Subcutaneous abdominal adipose tissue (tissue), 5 donors: Measurements from ENCODE around the gene DET1.
"Not testable (repeated sequence)": the region's sequence is repeated elsewhere in the genome, so short reads cannot be mapped to it uniquely, and the experiment has no call there.

Experiments used
- H3K27ac ChIP-seq: one replicate; pipeline ENCODE4 v1.7.0; 2013; ENCODE audit warnings: low read depth, mild to moderate bottlenecking, inconsistent platforms, low read length, moderate library complexity
- H3K27me3 ChIP-seq, 5 donors: one replicate each; pipeline ENCODE4 v1.7.0; 2013; ENCODE audit warnings: low read length in 5 of 5, inconsistent platforms in 1 of 5; ENCODE audit not compliant: control insufficient read depth in 5 of 5, insufficient read depth in 4 of 5
- H3K36me3 ChIP-seq, 5 donors: one replicate each; pipeline ENCODE4 v1.7.0; 2013; ENCODE audit warnings: low read length in 5 of 5; ENCODE audit not compliant: control insufficient read depth in 5 of 5, insufficient read depth in 5 of 5
- H3K4me1 ChIP-seq, 5 donors: one replicate each; pipeline ENCODE4 v1.7.0; 2013; ENCODE audit warnings: low read length in 5 of 5, mild to moderate bottlenecking in 3 of 5, moderate library complexity in 1 of 5; ENCODE audit not compliant: control insufficient read depth in 5 of 5, insufficient read depth in 5 of 5
- H3K4me3 ChIP-seq, 5 donors: one replicate each; pipeline ENCODE4 v1.7.0; 2013; ENCODE audit warnings: low read length in 5 of 5, low read depth in 1 of 5
- H3K9ac ChIP-seq, 5 donors: one replicate each; pipeline ENCODE4 v1.7.0; 2013; ENCODE audit warnings: low read length in 5 of 5, mild to moderate bottlenecking in 4 of 5, moderate library complexity in 3 of 5
- H3K9me3 ChIP-seq, 5 donors: one replicate each; pipeline ENCODE4 v1.7.0; 2013; ENCODE audit warnings: low read length in 5 of 5; ENCODE audit not compliant: control insufficient read depth in 5 of 5
- donor health status: healthy.
- donor health status: healthy.
- donor health status: healthy.
- donor health status: healthy.
- donor health status: healthy.

DET1 gene

DNA sequence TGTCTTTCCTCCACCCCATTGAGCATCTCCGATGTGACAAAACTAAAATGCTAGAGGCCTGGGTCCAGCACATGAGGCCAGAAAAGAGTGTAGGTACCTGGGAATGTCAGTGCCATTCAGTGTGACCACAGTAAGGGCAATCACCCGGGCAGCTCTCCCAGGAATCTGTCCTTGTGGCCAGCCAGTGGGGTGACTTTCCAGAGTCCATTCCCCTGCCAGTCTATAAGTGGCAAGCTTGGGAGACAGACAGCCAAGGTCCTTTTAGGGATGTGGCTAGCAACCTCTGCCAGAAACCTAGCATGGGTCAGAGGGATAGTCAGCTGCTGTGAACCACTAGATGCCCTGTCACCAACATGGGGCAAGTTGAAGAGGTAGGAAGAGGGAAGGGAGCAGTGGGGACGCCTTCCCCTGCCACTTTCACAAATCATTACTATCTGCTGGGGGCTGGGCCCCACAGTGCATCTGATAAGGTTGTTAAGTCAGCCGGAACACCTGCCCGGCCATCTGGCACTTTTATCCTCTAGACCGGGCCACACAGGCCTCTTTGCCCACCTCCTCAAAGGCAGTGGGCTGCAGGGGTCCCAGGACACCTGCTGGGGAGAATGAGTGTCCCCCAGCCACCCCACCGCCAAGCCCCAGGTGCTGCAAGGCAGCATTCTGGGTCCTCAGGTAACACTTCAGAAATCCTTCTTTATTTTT lies 24.8 kb upstream of the DET1 start:
- H3K27ac ChIP-seq, result no peak overlapping the region
- no peak overlapping the region for H3K9ac ChIP-seq

DNA sequence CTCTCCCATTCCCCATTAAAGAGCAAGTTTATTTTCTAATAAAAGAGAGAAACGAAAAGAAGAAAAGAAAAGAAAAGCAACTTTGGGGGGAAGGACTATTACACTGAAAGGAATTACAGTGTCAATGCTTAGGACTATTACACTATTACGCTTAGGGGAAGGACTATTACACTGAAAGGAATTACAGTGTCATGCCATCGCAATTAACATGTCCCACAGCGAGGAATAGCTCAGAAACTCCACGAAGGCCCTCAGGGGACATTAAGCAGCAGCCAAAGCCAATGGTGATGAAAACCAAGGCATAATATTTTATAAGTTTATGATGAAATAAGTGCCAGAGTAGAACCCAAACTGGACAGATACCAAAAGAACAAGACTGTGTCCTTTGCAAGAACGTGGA lies 22.1 kb upstream of the DET1 start:
- no peaks in the 10 kb centered on the region for H3K36me3 ChIP-seq
- no peak overlapping the region for H3K9ac ChIP-seq
- H3K4me1 ChIP-seq, result peaks cover 0 to 16% (median 10%) of the 10 kb centered on the region in 5 donors
- H3K4me3 ChIP-seq, result no peak overlapping the region
- H3K27ac ChIP-seq, result no peak overlapping the region
- H3K27me3 ChIP-seq, result peaks cover 0 to 5% (median 0%) of the 10 kb centered on the region in 5 donors
- no peaks in the 10 kb centered on the region for H3K9me3 ChIP-seq

More for the DNA sequence above, 24.8 kb upstream of the DET1 start:
- peaks cover 0 to 16% (median 10%) of the 10 kb centered on the region in 5 donors for H3K4me1 ChIP-seq
- H3K9me3 ChIP-seq, result no peaks in the 10 kb centered on the region
- H3K4me3 ChIP-seq, result no peak overlapping the region
- no peaks in the 10 kb centered on the region for H3K36me3 ChIP-seq
- H3K27me3 ChIP-seq, result peaks cover 0 to 11% (median 2%) of the 10 kb centered on the region in 5 donors

DNA sequence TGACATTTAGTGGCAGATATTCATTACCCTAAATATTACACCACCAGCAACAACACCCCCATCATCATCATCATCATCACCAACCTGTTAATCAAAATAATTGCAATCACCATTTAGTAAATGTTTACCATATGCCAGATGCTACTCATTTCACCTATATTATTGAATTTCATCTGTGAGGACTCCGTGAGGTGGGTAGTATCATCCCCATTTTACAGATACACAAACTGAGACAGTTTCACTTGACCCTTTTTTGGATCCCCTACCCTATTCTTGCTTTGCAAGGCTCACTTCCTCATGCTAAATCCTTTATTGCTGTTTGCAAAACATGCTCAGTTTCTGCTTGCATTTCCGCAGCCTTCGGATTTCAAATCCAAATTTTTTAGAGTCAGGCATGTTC lies 18.3 kb upstream of the DET1 start:
- no peaks in the 10 kb centered on the region for H3K9me3 ChIP-seq
- H3K4me1 ChIP-seq, result peaks cover 0 to 16% (median 10%) of the 10 kb centered on the region in 5 donors
- no peak overlapping the region for H3K4me3 ChIP-seq
- no peak overlapping the region for H3K27ac ChIP-seq
- H3K36me3 ChIP-seq, result no peaks in the 10 kb centered on the region
- no peaks in the 10 kb centered on the region for H3K27me3 ChIP-seq
- no peak overlapping the region for H3K9ac ChIP-seq

DNA sequence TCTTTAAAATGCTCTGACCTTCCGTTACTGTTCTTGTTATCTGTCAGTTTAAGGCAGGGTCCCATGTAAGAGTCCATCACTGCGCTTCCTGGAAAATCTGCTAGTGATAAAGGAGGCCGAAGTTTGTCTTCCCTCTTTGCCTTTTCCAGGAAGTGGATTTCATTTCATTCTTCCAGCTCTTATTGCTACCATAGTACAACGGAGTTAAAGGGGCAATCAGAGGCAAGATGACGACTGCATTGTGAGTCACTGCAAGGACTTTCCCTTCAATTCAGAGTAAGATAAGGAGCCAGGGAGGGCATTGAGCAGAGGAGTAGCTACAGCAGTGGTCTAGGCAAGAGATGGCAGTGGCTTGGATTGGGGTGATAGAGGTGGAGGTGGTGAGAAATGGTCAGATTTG lies 17.2 kb upstream of the DET1 start:
- no peaks in the 10 kb centered on the region for H3K9me3 ChIP-seq
- peaks cover 0 to 8% (median 0%) of the 10 kb centered on the region in 5 donors for H3K4me1 ChIP-seq
- H3K4me3 ChIP-seq, result no peak overlapping the region
- no peaks in the 10 kb centered on the region for H3K36me3 ChIP-seq
- no peak overlapping the region for H3K9ac ChIP-seq
- no peaks in the 10 kb centered on the region for H3K27me3 ChIP-seq
- H3K27ac ChIP-seq, result no peak overlapping the region

DNA sequence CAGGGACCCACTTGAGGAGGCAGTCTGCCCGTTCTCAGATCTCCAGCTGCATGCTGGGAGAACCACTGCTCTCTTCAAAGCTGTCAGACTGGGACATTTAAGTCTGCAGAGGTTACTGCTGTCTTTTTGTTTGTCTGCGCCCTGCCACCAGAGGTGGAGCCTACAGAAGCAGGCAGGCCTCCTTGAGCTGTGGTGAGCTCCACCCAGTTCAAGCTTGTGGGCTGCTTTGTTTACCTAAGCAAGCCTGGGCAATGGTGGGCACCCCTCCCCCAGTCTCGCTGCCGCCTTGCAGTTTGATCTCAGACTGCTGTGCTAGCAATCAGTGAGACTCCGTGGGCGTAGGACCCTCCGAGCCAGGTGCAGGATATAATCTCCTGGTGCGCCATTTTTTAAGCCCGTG lies 13.1 kb upstream of the DET1 start:
- H3K9me3 ChIP-seq, H3K4me1 ChIP-seq, H3K9ac ChIP-seq, H3K4me3 ChIP-seq, H3K27me3 ChIP-seq, H3K27ac ChIP-seq, H3K36me3 ChIP-seq: not testable (repeated sequence)

DNA sequence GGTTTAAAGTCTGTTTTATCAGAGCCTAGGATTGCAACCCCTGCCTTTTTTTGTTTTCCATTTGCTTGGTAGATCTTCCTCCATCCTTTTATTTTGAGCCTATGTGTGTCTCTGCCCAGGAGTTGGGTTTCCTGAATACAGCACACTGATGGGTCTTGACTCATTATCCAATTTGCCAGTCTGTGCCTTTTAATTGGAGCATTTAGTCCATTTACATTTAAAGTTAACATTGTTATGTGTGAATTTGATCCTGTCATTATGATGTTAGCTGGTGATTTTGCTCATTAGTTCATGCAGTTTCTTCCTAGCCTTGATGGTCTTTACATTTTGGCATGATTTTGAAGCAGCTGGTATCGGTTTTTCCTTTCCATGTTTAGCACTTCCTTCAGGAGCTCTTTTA lies 11.5 kb upstream of the DET1 start:
- H3K9me3 ChIP-seq, H3K27me3 ChIP-seq, H3K36me3 ChIP-seq: not testable (repeated sequence)

DNA sequence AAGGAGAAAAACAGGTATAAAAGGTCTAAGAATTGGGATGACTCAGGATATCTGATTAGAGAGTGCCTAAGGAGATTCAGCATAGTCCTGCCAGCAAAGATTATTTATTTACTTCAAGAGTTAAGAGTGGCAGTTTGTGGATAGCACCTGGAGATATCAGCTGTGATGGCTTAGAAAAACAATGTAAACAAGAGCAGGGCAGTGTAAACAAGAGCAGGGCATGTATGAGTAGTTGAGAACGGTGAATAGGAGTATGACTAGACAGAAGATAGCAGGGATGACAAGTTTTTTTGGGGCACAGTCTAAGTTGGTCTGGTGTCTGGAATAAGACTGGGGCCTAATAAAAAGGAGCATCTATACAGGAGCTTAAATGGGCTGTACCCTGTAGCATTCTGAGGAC lies 1.5 kb upstream of the DET1 start:
- not testable (repeated sequence) for H3K9ac ChIP-seq, H3K27me3 ChIP-seq, H3K4me1 ChIP-seq, H3K27ac ChIP-seq, H3K4me3 ChIP-seq, H3K9me3 ChIP-seq, H3K36me3 ChIP-seq

More for the DNA sequence above, 11.5 kb upstream of the DET1 start:
- not testable (repeated sequence) for H3K27ac ChIP-seq, H3K9ac ChIP-seq, H3K4me3 ChIP-seq, H3K4me1 ChIP-seq

DNA sequence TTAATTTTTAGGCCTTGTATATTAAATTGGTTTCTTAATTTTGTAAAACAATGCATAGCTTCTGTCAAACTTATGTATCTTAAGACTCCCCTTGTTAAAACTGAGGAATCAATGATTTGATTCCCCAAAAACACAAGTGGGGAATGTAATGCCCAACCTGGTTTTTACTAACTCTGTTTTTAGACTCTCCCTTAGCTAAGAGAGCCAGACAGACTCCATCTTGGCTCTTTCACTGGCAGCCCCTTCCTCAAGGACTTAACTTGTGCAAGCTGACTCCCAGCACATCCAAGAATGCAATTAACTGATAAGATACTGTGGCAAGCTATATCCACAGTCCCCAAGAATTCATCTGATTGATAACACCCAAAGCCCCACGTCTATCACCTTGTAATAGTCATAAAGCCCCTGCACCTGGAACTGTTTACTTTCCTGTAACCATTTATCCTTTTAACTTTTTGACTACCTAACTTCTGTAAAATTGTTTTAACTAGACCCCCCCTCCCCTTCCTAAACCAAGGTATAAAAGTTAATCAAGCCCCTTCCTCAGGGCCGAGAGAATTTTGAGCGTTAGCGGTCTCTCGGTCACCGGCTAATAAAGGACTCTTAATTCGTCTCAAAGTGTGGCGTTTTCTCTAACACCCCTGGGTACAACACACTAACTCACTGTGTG lies 768 bp downstream of the DET1 start:
- H3K36me3 ChIP-seq, H3K9me3 ChIP-seq, H3K27me3 ChIP-seq, H3K4me1 ChIP-seq: not testable (repeated sequence)
- Histone ChIP-seq H3K27ac (peak overlapping the region; percentile 70), H3K9ac (peak overlapping the region in 4 of 5 donors; percentile 48 to 86 (median 66)), H3K4me3 (peak overlapping the region; percentile 78 to 96 (median 82))

DNA sequence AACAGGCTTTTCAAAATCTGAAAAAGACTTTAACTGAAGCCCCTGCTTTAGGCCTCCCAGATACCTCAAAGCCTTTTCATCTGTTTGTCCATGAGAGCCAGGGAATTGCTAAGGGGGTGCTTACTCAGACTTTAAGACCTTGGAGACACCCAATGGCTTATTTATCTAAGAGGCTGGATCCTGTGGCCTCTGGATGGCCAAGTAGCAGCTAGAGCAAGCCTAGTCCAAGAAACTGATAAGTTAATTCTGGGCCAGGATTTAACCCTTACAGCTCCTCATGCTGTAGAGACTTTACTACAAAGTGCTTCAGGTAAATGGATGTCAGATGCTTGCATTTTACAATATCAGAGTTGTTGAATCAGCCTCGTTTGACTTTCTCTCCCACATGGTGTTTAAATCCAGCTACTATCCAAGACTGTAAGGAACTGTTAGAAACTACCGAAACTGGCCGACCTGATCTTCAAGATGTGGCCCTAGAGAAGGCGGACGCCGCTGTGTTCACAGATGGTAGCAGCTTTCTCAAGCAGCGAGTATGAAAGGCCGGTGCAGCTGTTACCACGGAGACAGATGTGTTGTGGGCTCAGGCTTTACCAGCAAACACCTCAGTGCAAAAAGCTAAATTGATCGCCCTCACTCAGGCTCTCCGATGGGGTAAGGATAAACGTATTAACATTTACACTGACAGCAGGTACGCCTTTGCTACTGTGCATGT lies 3.3 kb downstream of the DET1 start:
- Histone ChIP-seq H3K9me3 (no peaks in the 10 kb centered on the region), H3K36me3 (peaks cover 0 to 4% (median 0%) of the 10 kb centered on the region in 5 donors), H3K27me3 (no peaks in the 10 kb centered on the region), H3K27ac (no peak overlapping the region), H3K4me3 (no peak overlapping the region), H3K4me1 (peaks cover 0 to 8% (median 4%) of the 10 kb centered on the region in 5 donors), H3K9ac (no peak overlapping the region)

DNA sequence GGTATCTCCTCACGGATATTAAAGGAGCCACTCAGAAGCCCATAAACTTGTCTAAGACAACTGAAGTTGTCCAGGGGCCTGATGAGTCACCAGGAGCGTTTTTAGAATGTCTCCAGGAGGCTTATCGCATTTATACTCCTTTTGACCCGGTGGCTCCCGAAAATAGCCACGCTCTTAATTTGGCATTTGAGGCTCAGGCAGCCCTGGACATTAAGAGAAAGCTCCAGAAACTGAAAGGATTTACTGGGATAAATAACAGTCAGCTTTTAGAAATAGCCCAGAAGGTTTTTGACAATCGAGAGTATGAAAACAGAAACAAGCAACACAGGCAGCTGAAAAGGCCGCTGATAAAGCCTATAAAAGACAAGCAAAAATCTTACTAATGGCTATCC lies 4.1 kb downstream of the DET1 start:
- H3K4me1 ChIP-seq, result peaks cover 0 to 8% (median 4%) of the 10 kb centered on the region in 5 donors
- peak overlapping the region in 1 of 5 donors; percentile 32 for H3K9ac ChIP-seq
- H3K27ac ChIP-seq, result no peak overlapping the region
- H3K4me3 ChIP-seq, result no peak overlapping the region
- no peaks in the 10 kb centered on the region for H3K27me3 ChIP-seq
- peaks cover 0 to 4% (median 0%) of the 10 kb centered on the region in 5 donors for H3K36me3 ChIP-seq
- no peaks in the 10 kb centered on the region for H3K9me3 ChIP-seq
